ENCODE measurements around the gene VIPR2. TPM values are rescaled to one million over a fixed set of nuclear protein-coding genes. Genes with fewer than 3 reads are reported as not detected.
"Not testable (repeated sequence)": the region's sequence is repeated elsewhere in the genome, so short reads cannot be mapped to it uniquely, and the experiment has no call there.

VIPR2 gene
- total RNA-seq, 1 experiment from 2014 or later = not detected

DNA sequence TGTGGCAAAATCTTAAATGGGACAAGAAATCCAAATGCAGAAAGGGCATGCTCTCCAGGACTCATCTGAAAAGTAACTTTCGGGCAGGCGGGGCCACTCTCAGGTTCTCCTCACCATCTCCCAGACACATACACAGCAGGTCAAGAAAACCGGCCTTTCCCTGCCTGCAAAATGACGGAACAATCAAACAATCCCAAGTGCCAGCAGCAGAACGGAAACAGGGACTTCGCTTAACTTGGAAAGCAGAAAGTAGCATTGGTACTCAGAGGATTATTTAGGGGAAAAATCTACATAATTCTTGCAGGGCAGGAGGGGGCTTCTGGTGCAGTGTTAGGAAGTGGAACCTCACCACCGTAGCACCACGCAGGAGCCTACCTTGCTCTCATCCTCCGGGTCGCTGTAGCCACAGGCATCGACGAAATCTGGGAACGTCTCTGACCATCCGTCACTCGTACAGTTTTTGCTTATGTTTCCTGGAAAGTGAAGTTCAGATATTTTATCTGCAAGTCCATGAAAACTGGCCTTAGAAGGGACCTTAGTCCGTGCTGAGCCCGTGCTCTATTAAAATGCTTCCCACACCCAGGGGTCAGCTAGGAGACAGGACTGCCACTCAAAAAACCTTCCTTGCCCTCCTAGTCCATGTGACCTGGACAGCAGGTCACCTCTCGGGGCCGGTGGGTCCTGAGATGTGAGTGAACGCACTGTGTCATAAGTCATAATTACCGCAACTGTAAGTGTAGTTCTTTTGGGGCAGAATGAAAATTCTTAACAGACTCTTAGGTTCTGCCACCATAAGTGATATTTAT, 41.1 kb downstream of the VIPR2 start:
- H3K27me3 ChIP-seq (replicated peaks; ENCODE audit: insufficient read depth, low read depth, low read length, poor library complexity) = peaks cover 15% of the 10 kb centered on the region
- BruUV-seq (replicated peaks) = no TSS peak
- TF ChIP-seq, protein P1, sequence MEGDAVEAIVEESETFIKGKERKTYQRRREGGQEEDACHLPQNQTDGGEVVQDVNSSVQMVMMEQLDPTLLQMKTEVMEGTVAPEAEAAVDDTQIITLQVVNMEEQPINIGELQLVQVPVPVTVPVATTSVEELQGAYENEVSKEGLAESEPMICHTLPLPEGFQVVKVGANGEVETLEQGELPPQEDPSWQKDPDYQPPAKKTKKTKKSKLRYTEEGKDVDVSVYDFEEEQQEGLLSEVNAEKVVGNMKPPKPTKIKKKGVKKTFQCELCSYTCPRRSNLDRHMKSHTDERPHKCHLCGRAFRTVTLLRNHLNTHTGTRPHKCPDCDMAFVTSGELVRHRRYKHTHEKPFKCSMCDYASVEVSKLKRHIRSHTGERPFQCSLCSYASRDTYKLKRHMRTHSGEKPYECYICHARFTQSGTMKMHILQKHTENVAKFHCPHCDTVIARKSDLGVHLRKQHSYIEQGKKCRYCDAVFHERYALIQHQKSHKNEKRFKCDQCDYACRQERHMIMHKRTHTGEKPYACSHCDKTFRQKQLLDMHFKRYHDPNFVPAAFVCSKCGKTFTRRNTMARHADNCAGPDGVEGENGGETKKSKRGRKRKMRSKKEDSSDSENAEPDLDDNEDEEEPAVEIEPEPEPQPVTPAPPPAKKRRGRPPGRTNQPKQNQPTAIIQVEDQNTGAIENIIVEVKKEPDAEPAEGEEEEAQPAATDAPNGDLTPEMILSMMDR (conservative IDR thresholded peaks at IDR 0.05; ENCODE audit: low read depth, low read length) = no peak
- no peak for TF ChIP-seq EZH2 (IDR thresholded peaks at IDR 0.05; ENCODE audit: borderline replicate concordance, low read depth, low read length, poor library complexity, severe bottlenecking)
- H3K4me3 ChIP-seq (ENCODE audit: low read depth, low read length, poor library complexity, severe bottlenecking) = no peak overlapping the region
- H3K4me1 ChIP-seq (ENCODE audit: insufficient read depth, low read length, poor library complexity, severe bottlenecking) = no peaks in the 10 kb centered on the region
- no peak for DNase-seq (ENCODE audit: low spot score)
- intact Hi-C loops (cut with micrococcal nuclease; ENCODE audit: unreplicated experiment) = no loop called here
- H3K36me3 ChIP-seq (ENCODE audit: insufficient read depth, low read length, poor library complexity, severe bottlenecking) = no peaks in the 10 kb centered on the region
- H3K9me3 ChIP-seq (ENCODE audit: low read depth, low read length, poor library complexity, severe bottlenecking) = no peaks in the 10 kb centered on the region
- ChIA-PET POLR2A (ENCODE audit: low non-redundant PET) (no interaction called here), CTCF (no interaction called here)
- no peak overlapping the region for H3K27ac ChIP-seq (ENCODE audit: low read depth, low read length, poor library complexity, severe bottlenecking)

DNA sequence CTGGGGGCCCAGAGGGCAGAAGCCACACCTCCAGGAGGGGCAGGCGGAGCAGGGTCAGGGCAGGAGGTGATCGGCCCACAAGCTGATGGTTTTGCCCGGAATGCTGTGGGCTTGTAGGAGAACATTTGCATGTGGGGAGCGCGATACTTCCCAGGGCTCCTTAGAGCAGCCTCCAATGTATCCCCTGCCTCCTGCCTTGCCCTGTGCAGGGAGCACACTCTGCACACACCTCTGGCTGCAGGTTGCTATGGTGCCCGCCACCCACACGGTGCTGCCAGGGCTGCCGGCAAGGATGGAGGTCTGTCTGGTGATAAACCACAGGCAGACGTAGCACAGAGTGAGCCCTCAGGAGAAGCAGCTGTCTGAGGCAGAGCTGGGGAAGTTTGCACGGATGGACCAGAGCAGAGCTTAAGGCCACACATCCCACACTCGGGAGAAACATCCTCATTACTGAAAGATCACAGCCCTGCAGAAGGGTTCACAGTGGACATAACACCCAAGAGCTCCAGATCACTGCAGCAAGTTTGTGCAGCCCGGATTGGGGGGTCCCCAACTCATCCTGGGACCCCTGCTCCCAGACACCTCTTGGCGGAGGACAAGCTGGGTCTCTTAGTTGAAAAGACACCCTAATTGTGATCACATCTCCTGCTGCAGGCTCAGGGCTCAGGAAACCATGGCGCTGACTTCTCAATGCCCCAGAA, 41.8 kb downstream of the VIPR2 start:
- no peaks in the 10 kb centered on the region for H3K4me1 ChIP-seq (ENCODE audit: insufficient read depth, low read length, poor library complexity, severe bottlenecking)

DNA sequence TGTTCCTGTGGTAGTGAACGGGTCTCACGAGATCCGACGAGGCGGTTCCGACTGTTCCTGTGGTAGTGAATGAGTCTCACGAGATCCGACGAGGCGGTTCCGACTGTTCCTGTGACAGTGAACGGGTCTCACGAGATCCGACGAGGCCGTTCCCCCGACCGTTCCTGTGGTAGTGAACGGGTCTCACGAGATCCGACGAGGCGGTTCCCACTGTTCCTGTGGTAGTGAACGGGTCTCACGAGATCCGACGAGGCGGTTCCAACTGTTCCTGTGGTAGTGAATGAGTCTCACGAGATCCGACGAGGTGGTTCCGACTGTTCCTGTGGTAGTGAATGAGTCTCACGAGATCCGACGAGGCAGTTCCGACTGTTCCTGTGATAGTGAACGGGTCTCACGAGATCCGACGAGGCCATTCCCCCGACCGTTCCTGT, 43.0 kb downstream of the VIPR2 start:
- intact Hi-C loops (cut with micrococcal nuclease; ENCODE audit: unreplicated experiment); H3K27me3 ChIP-seq (replicated peaks; ENCODE audit: insufficient read depth, low read depth, low read length, poor library complexity); CTCF ChIA-PET; H3K4me3 ChIP-seq (ENCODE audit: low read depth, low read length, poor library complexity, severe bottlenecking); H3K9me3 ChIP-seq (ENCODE audit: low read depth, low read length, poor library complexity, severe bottlenecking); POLR2A ChIA-PET (ENCODE audit: low non-redundant PET); BruUV-seq (replicated peaks); DNase-seq (ENCODE audit: low spot score); H3K4me1 ChIP-seq (ENCODE audit: insufficient read depth, low read length, poor library complexity, severe bottlenecking); H3K36me3 ChIP-seq (ENCODE audit: insufficient read depth, low read length, poor library complexity, severe bottlenecking); H3K27ac ChIP-seq (ENCODE audit: low read depth, low read length, poor library complexity, severe bottlenecking): not testable (repeated sequence)

More for the DNA sequence above, 41.8 kb downstream of the VIPR2 start:
- no peak for TF ChIP-seq EZH2 (IDR thresholded peaks at IDR 0.05; ENCODE audit: borderline replicate concordance, low read depth, low read length, poor library complexity, severe bottlenecking)
- TF ChIP-seq, protein P1 (conservative IDR thresholded peaks at IDR 0.05; ENCODE audit: low read depth, low read length) = no peak
- DNase-seq (ENCODE audit: low spot score) = no peak
- ChIA-PET CTCF (no interaction called here), POLR2A (ENCODE audit: low non-redundant PET) (no interaction called here)
- BruUV-seq (replicated peaks) = no TSS peak
- peaks cover 8% of the 10 kb centered on the region for H3K27me3 ChIP-seq (replicated peaks; ENCODE audit: insufficient read depth, low read depth, low read length, poor library complexity)
- H3K27ac ChIP-seq (ENCODE audit: low read depth, low read length, poor library complexity, severe bottlenecking) = no peak overlapping the region
- H3K4me3 ChIP-seq (ENCODE audit: low read depth, low read length, poor library complexity, severe bottlenecking) = no peak overlapping the region
- no peaks in the 10 kb centered on the region for H3K9me3 ChIP-seq (ENCODE audit: low read depth, low read length, poor library complexity, severe bottlenecking)
- no peaks in the 10 kb centered on the region for H3K36me3 ChIP-seq (ENCODE audit: insufficient read depth, low read length, poor library complexity, severe bottlenecking)
- intact Hi-C loops (cut with micrococcal nuclease; ENCODE audit: unreplicated experiment) = no loop called here

DNA sequence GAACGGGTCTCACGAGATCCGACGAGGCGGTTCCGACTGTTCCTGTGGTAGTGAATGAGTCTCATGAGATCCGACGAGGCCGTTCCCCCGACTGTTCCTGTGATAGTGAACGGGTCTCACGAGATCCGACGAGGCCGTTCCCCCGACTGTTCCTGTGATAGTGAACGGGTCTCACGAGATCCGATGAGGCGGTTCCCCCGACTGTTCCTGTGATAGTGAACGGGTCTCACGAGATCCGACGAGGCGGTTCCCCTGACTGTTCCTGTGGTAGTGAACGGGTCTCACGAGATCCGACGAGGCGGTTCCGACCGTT, 43.6 kb downstream of the VIPR2 start:
- H3K27ac ChIP-seq (ENCODE audit: low read depth, low read length, poor library complexity, severe bottlenecking); DNase-seq (ENCODE audit: low spot score); H3K4me3 ChIP-seq (ENCODE audit: low read depth, low read length, poor library complexity, severe bottlenecking); POLR2A ChIA-PET (ENCODE audit: low non-redundant PET); H3K27me3 ChIP-seq (replicated peaks; ENCODE audit: insufficient read depth, low read depth, low read length, poor library complexity); BruUV-seq (replicated peaks); CTCF ChIA-PET; H3K9me3 ChIP-seq (ENCODE audit: low read depth, low read length, poor library complexity, severe bottlenecking); intact Hi-C loops (cut with micrococcal nuclease; ENCODE audit: unreplicated experiment); H3K36me3 ChIP-seq (ENCODE audit: insufficient read depth, low read length, poor library complexity, severe bottlenecking); H3K4me1 ChIP-seq (ENCODE audit: insufficient read depth, low read length, poor library complexity, severe bottlenecking): not testable (repeated sequence)

DNA sequence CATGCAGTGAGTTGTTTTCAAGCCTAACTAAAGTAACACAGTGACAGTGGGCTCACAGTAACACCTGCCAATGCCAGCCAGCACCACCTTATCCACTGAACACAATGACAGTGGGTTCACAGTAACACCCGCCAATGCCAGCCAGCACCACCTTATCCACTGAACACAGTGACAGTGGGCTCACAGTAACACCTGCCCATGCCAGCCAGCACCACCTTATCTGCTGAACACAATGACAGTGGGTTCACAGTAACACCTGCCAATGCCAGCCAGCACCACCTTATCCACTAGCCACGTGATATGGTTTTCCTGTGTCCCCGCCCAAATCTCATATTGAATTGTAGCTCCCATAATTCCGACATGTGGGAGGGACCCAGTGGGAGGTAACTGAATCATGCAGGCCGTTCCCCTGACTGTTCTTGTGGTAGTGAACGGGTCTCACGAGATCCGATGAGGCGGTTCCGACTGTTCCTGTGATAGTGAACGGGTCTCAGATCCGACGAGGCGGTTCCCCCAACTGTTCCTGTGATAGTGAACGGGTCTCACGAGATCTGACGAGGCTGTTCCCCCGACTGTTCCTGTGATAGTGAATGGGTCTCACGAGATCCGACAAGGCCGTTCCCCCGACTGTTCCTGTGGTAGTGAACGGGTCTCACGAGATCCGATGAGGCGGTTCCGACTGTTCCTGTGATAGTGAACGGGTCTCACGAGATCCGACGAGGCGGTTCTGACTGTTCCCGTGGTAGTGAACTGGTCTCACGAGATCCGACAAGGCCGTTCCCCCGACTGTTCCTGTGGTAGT, 44.2 kb downstream of the VIPR2 start:
- BruUV-seq (replicated peaks) = not testable (repeated sequence)

More for the DNA sequence above, 44.2 kb downstream of the VIPR2 start:
- H3K4me1 ChIP-seq (ENCODE audit: insufficient read depth, low read length, poor library complexity, severe bottlenecking); H3K4me3 ChIP-seq (ENCODE audit: low read depth, low read length, poor library complexity, severe bottlenecking); H3K9me3 ChIP-seq (ENCODE audit: low read depth, low read length, poor library complexity, severe bottlenecking); CTCF ChIA-PET; H3K36me3 ChIP-seq (ENCODE audit: insufficient read depth, low read length, poor library complexity, severe bottlenecking); intact Hi-C loops (cut with micrococcal nuclease; ENCODE audit: unreplicated experiment); H3K27me3 ChIP-seq (replicated peaks; ENCODE audit: insufficient read depth, low read depth, low read length, poor library complexity); POLR2A ChIA-PET (ENCODE audit: low non-redundant PET); H3K27ac ChIP-seq (ENCODE audit: low read depth, low read length, poor library complexity, severe bottlenecking); DNase-seq (ENCODE audit: low spot score): not testable (repeated sequence)
